Upper lobe of right lung (tissue), 1 donor: ENCODE data around the gene KLF7. TPM values are rescaled to one million over a fixed set of nuclear protein-coding genes. Genes with fewer than 3 reads are reported as not detected.

Experiments used
- ATAC-seq: fragments of 200-7000 bp; cut with Tn5 transposase; one replicate; pipeline ENCODE4 v1.9.1; 2020; ENCODE audit warnings: mild to moderate bottlenecking, moderate library complexity
- DNase-seq: peaks from one replicate; pipeline ENCODE4 v3.0.0-alpha.2; 2020
- H3K27ac ChIP-seq: fragments of 200-600 bp; one replicate; pipeline ENCODE4 v1.8.0; 2022
- H3K27me3 ChIP-seq: fragments of 200-600 bp; one replicate; pipeline ENCODE4 v1.8.0; 2022; ENCODE audit warnings: mild to moderate bottlenecking
- H3K36me3 ChIP-seq: fragments of 200-600 bp; one replicate; pipeline ENCODE4 v1.8.0; 2022
- H3K4me1 ChIP-seq: fragments of 200-600 bp; one replicate; pipeline ENCODE4 v1.8.0; 2022
- H3K4me3 ChIP-seq: fragments of 200-600 bp; one replicate; pipeline ENCODE4 v1.8.0; 2022; ENCODE audit warnings: mild to moderate bottlenecking
- H3K9me3 ChIP-seq: fragments of 200-600 bp; one replicate; pipeline ENCODE4 v1.8.0; 2022
- intact Hi-C: fragments of 100-400 bp; cut with DNase I; formaldehyde crosslinking; loops from one replicate; pipeline ENCODE4 v1.11.0; 2022
- total RNA-seq: library from RNA; stranded (reverse); fragmentation: NEBNext Ultra II Directional; extraction: Animal tissue kit (Norgen Biotek cat#: 25700); gene quantifications from one replicate; pipeline ENCODE4 v1.2.1, GENCODE V29; 2021
- TF ChIP-seq, protein P1 (sequence below): fragments of 200-600 bp; IDR thresholded peaks from one replicate; pipeline ENCODE4 v1.8.0; 2022; ENCODE audit warnings: antibody characterized with exemption
- donor health status: DM: no; HTN: yes; CAD: no; lungs with severe emphysema.

Gene KLF7
- total RNA-seq, 1 donor from 2014 or later, result 62.1 TPM

DNA sequence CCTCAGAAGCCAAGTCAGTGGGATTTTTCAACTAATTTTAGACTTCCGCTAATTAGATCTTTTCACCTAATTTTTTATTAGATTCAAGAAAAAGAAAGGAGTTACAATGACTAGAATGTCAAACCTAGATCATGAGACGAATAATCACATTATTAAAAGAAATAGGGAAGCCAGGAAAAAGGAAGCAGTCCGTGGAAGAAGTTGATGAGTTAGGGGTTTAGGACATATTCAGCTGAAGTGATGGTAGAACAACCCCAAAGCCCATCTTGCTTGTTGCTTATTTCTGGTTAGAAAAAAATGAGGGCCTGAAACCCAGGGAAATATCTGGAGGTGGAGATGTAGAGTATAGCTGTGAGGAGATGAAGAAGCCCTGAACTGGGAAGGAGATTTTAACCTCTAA lies 8.0 kb downstream of the KLF7 start:
- Histone ChIP-seq H3K36me3 (no peaks in the 10 kb centered on the region), H3K27ac (peak overlapping the region; percentile 43), H3K27me3 (no peaks in the 10 kb centered on the region), H3K4me3 (no peak overlapping the region), H3K9me3 (no peaks in the 10 kb centered on the region), H3K4me1 (peaks cover 81% of the 10 kb centered on the region)
- TF ChIP-seq, protein P1, sequence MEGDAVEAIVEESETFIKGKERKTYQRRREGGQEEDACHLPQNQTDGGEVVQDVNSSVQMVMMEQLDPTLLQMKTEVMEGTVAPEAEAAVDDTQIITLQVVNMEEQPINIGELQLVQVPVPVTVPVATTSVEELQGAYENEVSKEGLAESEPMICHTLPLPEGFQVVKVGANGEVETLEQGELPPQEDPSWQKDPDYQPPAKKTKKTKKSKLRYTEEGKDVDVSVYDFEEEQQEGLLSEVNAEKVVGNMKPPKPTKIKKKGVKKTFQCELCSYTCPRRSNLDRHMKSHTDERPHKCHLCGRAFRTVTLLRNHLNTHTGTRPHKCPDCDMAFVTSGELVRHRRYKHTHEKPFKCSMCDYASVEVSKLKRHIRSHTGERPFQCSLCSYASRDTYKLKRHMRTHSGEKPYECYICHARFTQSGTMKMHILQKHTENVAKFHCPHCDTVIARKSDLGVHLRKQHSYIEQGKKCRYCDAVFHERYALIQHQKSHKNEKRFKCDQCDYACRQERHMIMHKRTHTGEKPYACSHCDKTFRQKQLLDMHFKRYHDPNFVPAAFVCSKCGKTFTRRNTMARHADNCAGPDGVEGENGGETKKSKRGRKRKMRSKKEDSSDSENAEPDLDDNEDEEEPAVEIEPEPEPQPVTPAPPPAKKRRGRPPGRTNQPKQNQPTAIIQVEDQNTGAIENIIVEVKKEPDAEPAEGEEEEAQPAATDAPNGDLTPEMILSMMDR, result no peak
- ATAC-seq (peak; percentile 51), DNase-seq (no peak)
- intact Hi-C loops, result no loop called here

DNA sequence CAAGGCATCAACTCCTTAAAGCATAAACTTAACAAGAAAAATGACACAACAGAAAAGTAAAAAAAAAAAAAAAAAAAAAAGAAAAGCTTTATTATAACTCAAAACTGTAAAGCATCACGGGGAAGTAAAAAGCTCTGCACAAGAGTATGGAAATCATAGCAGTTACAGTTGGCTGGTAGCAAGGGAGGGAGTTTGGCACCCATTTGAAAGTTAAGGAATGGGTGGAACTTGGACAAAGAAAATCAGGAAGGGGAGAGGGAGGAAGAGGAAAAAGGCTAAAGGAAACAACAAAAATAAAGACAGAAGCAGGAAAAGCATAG lies 8.6 kb downstream of the KLF7 start:
- intact Hi-C loops, result no loop called here
- no peak for ATAC-seq
- TF ChIP-seq, protein P1, result no peak
- H3K4me1 ChIP-seq, result peaks cover 81% of the 10 kb centered on the region
- DNase-seq, result no peak
- H3K36me3 ChIP-seq, result no peaks in the 10 kb centered on the region
- H3K27me3 ChIP-seq, result no peaks in the 10 kb centered on the region
- H3K27ac ChIP-seq, result peak overlapping the region; percentile 43
- H3K4me3 ChIP-seq, result no peak overlapping the region
- H3K9me3 ChIP-seq, result no peaks in the 10 kb centered on the region

DNA sequence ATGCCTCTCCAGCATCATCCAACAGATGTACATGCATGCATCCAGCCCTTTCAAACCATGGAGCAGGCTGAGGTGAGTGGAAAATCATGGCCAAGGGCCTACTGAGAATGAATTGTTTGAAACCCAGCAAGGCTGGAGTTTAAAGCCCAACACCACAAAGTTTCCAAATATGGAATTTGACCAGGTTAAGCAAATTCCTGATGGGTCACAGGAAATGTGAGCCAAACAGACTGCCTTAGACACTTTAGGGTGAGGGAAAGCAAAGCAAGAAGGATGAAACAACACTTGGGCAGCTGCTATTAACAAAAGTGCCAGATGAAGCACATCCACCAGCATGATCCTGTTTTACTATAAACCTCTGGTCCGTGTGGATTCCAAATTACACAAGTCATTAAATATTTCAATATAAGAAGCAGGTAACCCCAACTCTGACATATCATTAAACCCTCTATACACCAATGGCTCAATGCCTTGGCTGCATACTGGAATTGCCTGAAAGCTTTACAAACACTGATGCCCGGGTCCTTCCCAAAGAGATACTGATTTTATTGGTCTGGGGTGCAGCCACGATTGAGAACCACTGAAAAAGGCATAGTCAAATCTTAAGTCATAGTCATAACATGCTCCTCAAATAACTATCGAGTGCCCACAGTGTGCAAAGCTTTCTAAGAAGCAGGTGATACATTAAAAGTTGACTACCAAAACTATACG lies 9.1 kb downstream of the KLF7 start:
- intact Hi-C loops, result no loop called here
- DNase-seq (no peak), ATAC-seq (no peak)
- Histone ChIP-seq H3K4me3 (no peak overlapping the region), H3K9me3 (no peaks in the 10 kb centered on the region), H3K36me3 (no peaks in the 10 kb centered on the region), H3K4me1 (peaks cover 82% of the 10 kb centered on the region), H3K27me3 (no peaks in the 10 kb centered on the region), H3K27ac (no peak overlapping the region)
- TF ChIP-seq, protein P1, result no peak

DNA sequence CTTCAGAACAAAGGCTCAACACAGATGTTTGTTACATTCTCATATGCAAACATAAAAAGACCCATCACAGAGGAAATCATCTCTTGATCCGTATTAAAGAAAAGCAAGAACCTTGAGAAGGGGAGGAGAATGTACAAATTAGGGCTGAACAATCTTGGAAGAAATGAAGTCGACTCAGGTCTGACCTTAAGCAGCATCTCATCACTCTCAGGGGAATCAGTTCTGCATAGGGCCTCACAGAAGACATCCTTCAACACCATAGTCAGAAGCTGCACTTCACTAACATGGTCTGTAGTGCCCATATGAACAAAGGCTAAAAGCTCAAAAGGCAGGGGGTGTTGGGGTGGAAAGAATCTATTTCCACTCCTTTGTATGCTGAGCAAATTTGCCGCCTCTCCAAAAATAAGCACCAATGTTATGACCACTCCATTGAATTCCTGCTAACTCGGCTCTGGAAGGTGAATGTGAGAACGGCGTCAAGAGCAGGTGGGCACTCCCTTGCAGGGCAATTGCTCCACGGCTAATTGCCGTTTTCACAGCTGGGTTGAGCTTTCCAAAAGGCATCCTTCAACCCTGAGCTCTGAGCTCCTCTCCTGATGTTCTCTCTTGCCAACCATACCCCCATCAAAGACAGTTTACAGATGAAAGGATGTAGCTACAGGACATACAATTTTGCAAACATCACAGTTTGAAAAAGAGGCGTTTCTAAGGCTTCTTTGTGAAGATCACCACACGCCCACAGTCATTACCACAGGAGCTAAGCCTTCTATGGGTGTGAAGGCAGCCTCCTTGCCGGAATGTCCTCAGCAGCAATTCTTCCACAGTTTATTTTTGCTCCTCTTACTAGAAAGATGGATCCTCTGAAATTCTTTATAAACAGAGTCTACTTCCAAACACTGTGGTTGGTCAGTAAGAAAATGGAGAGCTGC lies 10.0 kb downstream of the KLF7 start:
- peaks cover 81% of the 10 kb centered on the region for H3K4me1 ChIP-seq

DNA sequence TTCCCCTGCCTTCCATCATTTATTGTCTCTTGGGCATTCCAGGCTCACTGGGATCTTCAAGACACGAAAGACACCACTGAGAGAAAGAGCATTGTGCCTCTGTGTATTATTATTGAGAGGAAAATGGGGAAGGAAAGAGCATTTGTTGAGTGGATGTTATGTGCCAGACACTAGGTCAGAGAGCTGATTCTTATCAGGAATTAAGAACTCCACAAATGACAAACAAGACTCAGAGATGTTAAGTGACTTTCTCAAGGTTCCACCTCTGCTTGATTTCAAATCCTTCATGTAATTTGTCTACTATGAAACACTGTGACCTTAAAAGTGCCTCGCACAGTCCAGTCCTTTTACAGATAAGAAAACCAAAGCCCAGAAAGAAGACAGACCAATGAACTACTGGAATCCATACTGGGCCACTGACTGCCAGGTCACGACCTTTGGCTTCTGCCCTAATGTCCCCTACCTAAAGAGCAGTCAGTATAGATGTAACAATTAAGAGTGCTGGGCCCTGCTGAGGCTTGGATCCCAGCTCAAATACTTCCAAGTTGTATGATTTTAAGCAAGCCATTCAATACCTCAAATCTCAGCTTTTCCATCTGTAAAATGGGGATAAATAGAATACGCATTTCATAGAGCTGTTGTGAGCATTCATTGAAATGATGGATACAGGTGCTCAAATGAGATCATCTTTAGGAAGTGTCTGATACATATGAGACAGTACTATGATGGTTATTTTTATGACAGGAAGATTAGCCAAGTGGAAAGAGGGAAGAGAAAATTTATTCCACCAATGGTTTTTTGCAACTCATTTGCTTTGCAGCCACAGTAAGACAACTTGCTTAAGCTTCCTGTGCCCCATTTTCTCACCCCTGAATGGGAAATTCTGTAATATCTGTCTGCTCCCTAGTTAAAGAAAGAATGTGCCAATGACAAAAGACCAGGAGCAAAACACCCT lies 10.9 kb downstream of the KLF7 start:
- ATAC-seq, result no peak
- TF ChIP-seq, protein P1, result no peak

More for the DNA sequence above, 10.0 kb downstream of the KLF7 start:
- DNase-seq, result no peak
- H3K27ac ChIP-seq, result no peak overlapping the region
- H3K27me3 ChIP-seq, result no peaks in the 10 kb centered on the region
- intact Hi-C loops, result no loop called here
- no peaks in the 10 kb centered on the region for H3K36me3 ChIP-seq
- no peak overlapping the region for H3K4me3 ChIP-seq
- no peaks in the 10 kb centered on the region for H3K9me3 ChIP-seq
- TF ChIP-seq, protein P1, result no peak
- no peak for ATAC-seq

More for the DNA sequence above, 10.9 kb downstream of the KLF7 start:
- no peak overlapping the region for H3K27ac ChIP-seq
- intact Hi-C loops, result no loop called here
- no peaks in the 10 kb centered on the region for H3K9me3 ChIP-seq
- H3K36me3 ChIP-seq, result no peaks in the 10 kb centered on the region
- DNase-seq, result no peak
- no peaks in the 10 kb centered on the region for H3K27me3 ChIP-seq
- no peak overlapping the region for H3K4me3 ChIP-seq
- peaks cover 81% of the 10 kb centered on the region for H3K4me1 ChIP-seq
